ENCODE measurements around the gene CSRP1.
A peak's percentile ranks its signal among the peaks of the same experiment; 100 is the strongest.
"Not testable (repeated sequence)": the region's sequence is repeated elsewhere in the genome, so short reads cannot be mapped to it uniquely, and the experiment has no call there.

Gene CSRP1

GRCh38 chr1:201506557-201507359, at the start of gene CSRP1:
Gene CSRP1 (minus strand): TSS chr1:201507123. CDS start chr1:201496303, 10,820 bp downstream.
- DNase-seq = peak; percentile 98

GRCh38 chr1:201555593-201555945, 48.6 kb upstream of the CSRP1 start:
- DNase-seq = no peak

- no peak for DNase-seq
Observed at GRCh38 chr1:201554789-201555592, 48.1 kb upstream of the CSRP1 start.

- no peak for DNase-seq
Observed at GRCh38 chr1:201554190-201554600, 47.3 kb upstream of the CSRP1 start.

- no peak for DNase-seq
Observed at GRCh38 chr1:201553496-201554189, 46.7 kb upstream of the CSRP1 start.

GRCh38 chr1:201552941-201553351, 46.0 kb upstream of the CSRP1 start:
- no peak for DNase-seq

GRCh38 chr1:201551877-201552731, 45.2 kb upstream of the CSRP1 start:
- peak; percentile 20 for DNase-seq

- DNase-seq = no peak
Observed at GRCh38 chr1:201551096-201551495, 44.2 kb upstream of the CSRP1 start.

GRCh38 chr1:201549522-201549921, 42.6 kb upstream of the CSRP1 start:
- DNase-seq = not testable (repeated sequence)

GRCh38 chr1:201545851-201546492, 39.0 kb upstream of the CSRP1 start:
- peak; percentile 27 for DNase-seq

GRCh38 chr1:201544710-201545109, 37.8 kb upstream of the CSRP1 start:
- DNase-seq = no peak

GRCh38 chr1:201543871-201544642, 37.1 kb upstream of the CSRP1 start:
- DNase-seq = no peak

GRCh38 chr1:201542309-201543035, 35.5 kb upstream of the CSRP1 start:
- DNase-seq = no peak

- DNase-seq = no peak
Observed at GRCh38 chr1:201540846-201541735, 34.2 kb upstream of the CSRP1 start.

- peak; percentile 87 for DNase-seq
Observed at GRCh38 chr1:201539561-201540431, 32.9 kb upstream of the CSRP1 start.

- DNase-seq = peak; percentile 88
Observed at GRCh38 chr1:201538612-201539551, 32.0 kb upstream of the CSRP1 start, which contains the start of gene NAV1. Gene NAV1 (plus strand): TSS chr1:201539127. CDS start chr1:201622885, 83,758 bp downstream.

All from DMS53 (cell line).